HepG2 (cell line): ENCODE measurements around the gene RPS19. TPM values are rescaled to one million over a fixed set of nuclear protein-coding genes. Genes with fewer than 3 reads are reported as not detected.

ENCODE experiments used
- GFI1 ChIP-seq: sonication (generic); formaldehyde crosslinking; IDR thresholded peaks from 2 replicates; pipeline ENCODE4 v1.5.0; 2020; ENCODE audit warnings: missing genetic modification reagents, mild to moderate bottlenecking, borderline replicate concordance
- HDAC6 ChIP-seq: fragments of 200-600 bp; sonication (generic); IDR thresholded peaks from 2 replicates; pipeline ENCODE4 v1.7.0; 2017; ENCODE audit warnings: mild to moderate bottlenecking, antibody characterized with exemption, low read length, low read depth
- MATR3 ChIP-seq: sonication (generic); formaldehyde crosslinking; IDR thresholded peaks from 2 replicates; pipeline ENCODE4 v1.4.0; 2020; ENCODE audit warnings: missing genetic modification reagents
- PAWR ChIP-seq: sonication (generic); formaldehyde crosslinking; IDR thresholded peaks from 2 replicates; pipeline ENCODE4 v1.4.0; 2020; ENCODE audit warnings: missing genetic modification reagents, mild to moderate bottlenecking, borderline replicate concordance
- PBX2 ChIP-seq: IDR thresholded peaks from 2 replicates; pipeline ENCODE4 v1.6.1; 2016; ENCODE audit warnings: control low read depth
- RERE ChIP-seq: IDR thresholded peaks from 2 replicates; pipeline ENCODE4 v1.6.1; 2016; ENCODE audit warnings: low read depth, missing genetic modification reagents, missing compliant biosample characterization
- SIN3A ChIP-seq: IDR thresholded peaks from 2 replicates; pipeline ENCODE4 v1.6.1; 2011; ENCODE audit warnings: low read depth, mild to moderate bottlenecking, control low read depth, low read length, borderline replicate concordance
- SOX13 ChIP-seq, 3 experiments: fragments of 450-650 bp in 1 of 3; sonication (generic) in 1 of 3; formaldehyde crosslinking in 1 of 3; IDR thresholded peaks in 2 of 3; conservative IDR thresholded peaks in 1 of 3; 2 replicates each; pipeline versions ENCODE4 v1.5.0 to v1.6.1; 2016 to 2020; ENCODE audit warnings: antibody characterized with exemption in 1 of 3, mild to moderate bottlenecking in 1 of 3, missing compliant biosample characterization in 1 of 3, missing genetic modification reagents in 1 of 3, moderate library complexity in 1 of 3
- TMF1 ChIP-seq: sonication (generic); formaldehyde crosslinking; IDR thresholded peaks from 2 replicates; pipeline ENCODE4 v1.8.1; 2022; ENCODE audit warnings: low read depth, missing genetic modification reagents
- TSC22D2 ChIP-seq: sonication (generic); formaldehyde crosslinking; IDR thresholded peaks from 2 replicates; pipeline ENCODE4 v1.5.1; 2020; ENCODE audit warnings: missing genetic modification reagents, mild to moderate bottlenecking, borderline replicate concordance
- ZBTB49 ChIP-seq: sonication (generic); formaldehyde crosslinking; IDR thresholded peaks from 2 replicates; pipeline ENCODE4 v1.4.0; 2020; ENCODE audit warnings: missing genetic modification reagents, borderline replicate concordance
- ZKSCAN8 ChIP-seq: IDR thresholded peaks from 2 replicates; pipeline ENCODE4 v1.6.1; 2016; ENCODE audit warnings: borderline replicate concordance, missing genetic modification reagents, missing compliant biosample characterization
- ZNF17 ChIP-seq: sonication (generic); formaldehyde crosslinking; IDR thresholded peaks from 2 replicates; pipeline ENCODE4 v1.5.0; 2020; ENCODE audit warnings: mild to moderate bottlenecking, missing genetic modification reagents
- ZNF20 ChIP-seq: sonication (generic); formaldehyde crosslinking; IDR thresholded peaks from 2 replicates; pipeline ENCODE4 v1.4.0; 2020; ENCODE audit warnings: mild to moderate bottlenecking, moderate library complexity, missing genetic modification reagents
- ZNF256 ChIP-seq: sonication (generic); formaldehyde crosslinking; conservative IDR thresholded peaks from 2 replicates; pipeline ENCODE4 v1.4.0; 2020; ENCODE audit warnings: missing genetic modification reagents
- ZNF431 ChIP-seq: sonication (generic); formaldehyde crosslinking; IDR thresholded peaks from 2 replicates; pipeline ENCODE4 v1.9.0; 2022; ENCODE audit warnings: missing genetic modification reagents, low read depth, mild to moderate bottlenecking, borderline replicate concordance
- ZNF883 ChIP-seq: sonication (generic); formaldehyde crosslinking; IDR thresholded peaks from 2 replicates; pipeline ENCODE4 v1.5.1; 2020; ENCODE audit warnings: mild to moderate bottlenecking, missing genetic modification reagents; ENCODE audit errors: not compliant biosample characterization
- polyA plus RNA-seq, 8 experiments: library from polyadenylated mRNA; depleted of rRNA in 3 of 8; stranded (reverse) in 7 of 8; unstranded in 1 of 8; fragments of >200 nt; fragmentation: Illumina TruSeq in 4 of 8; extraction: Trizol in 4 of 8; gene quantifications; 2 replicates each; pipeline versions ENCODE4 v1.2.1 to v1.2.3, GENCODE V29; 2011 to 2016; ENCODE audit warnings: low read depth in 4 of 8, missing spikeins in 1 of 8, mixed read lengths in 1 of 8; ENCODE audit not compliant: insufficient read depth in 1 of 8
- total RNA-seq, 5 experiments: library from RNA; depleted of rRNA; stranded (reverse); fragments of >200 nt; fragmentation: Illumina TruSeq; extraction: Trizol; gene quantifications; 2 replicates each; pipeline ENCODE4 v1.2.3, GENCODE V29; 2016; ENCODE audit warnings: low read depth in 1 of 5

RPS19 gene
- total and polyA plus RNA-seq, 2 of the 13 experiments (the other 11 are each of a cell fraction or from before 2014, with no cell fraction given): 1,983 to 4,758 TPM

DNA sequence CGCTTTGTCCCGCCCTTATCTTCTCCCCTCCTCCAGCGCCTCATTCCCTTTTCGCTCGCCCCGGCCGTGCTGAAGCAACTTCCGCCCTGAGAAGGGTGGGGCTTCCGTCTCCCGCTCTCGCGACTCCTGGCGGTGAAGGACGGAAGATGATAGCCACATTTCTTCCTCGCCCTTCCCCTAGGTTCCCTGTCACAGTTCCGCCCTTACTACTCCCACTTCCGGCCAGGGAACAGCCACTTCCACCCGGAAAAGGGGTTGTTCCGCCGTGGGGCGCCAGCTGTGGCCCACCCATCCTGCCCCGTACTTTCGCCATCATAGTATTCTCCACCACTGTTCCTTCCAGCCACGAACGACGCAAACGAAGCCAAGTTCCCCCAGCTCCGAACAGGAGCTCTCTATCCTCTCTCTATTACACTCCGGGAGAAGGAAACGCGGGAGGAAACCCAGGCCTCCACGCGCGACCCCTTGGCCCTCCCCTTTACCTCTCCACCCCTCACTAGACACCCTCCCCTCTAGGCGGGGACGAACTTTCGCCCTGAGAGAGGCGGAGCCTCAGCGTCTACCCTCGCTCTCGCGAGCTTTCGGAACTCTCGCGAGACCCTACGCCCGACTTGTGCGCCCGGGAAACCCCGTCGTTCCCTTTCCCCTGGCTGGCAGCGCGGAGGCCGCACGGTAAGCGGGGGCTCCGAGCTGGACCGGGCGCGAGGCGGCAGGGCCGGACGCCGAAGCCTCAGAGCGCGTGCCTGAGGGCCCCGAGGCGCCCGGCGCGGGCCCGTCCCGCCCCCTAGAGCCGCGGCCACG is at the start of gene RPS19 (continued):
- TF ChIP-seq GFI1 (CRISPR knock-in tag) (peak; percentile 66; the same call in 1 of the 2 replicates), RERE (CRISPR knock-in tag) (no peak), ZNF17 (CRISPR knock-in tag) (no peak), TSC22D2 (no peak), SOX13 (IDR thresholded peaks at IDR 0.05) (peak; percentile 28; the same call in 1 of the 2 replicates), SOX13 (CRISPR knock-in tag; conservative IDR thresholded peaks at IDR 0.05 in 1 of 2, IDR thresholded peaks at IDR 0.05 in 1 of 2) (0 out of 4 replicates have a peak, but pooled peaks of 1 of the 2 experiments have one; percentile 5), ZNF431 (CRISPR knock-in tag) (no peak), SIN3A (peak; percentile 93; the same call in 1 of the 2 replicates), ZBTB49 (CRISPR knock-in tag) (no peak), ZKSCAN8 (CRISPR knock-in tag) (no peak), ZNF883 (CRISPR knock-in tag) (peak; percentile 43), HDAC6 (no peak), ZNF256 (no peak), TMF1 (CRISPR knock-in tag) (no peak; the same call in 1 of the 2 replicates), ZNF20 (no peak; the same call in 1 of the 2 replicates), PAWR (CRISPR knock-in tag) (no peak), PBX2 (CRISPR knock-in tag) (no peak), MATR3 (no peak)
